AG10803 (cell line): ENCODE data around the gene MINDY4B.

ENCODE experiments used
- DNase-seq: peaks from one replicate; pipeline ENCODE4 v3.0.0; 2010; ENCODE audit warnings: low read depth
- H3K4me3 ChIP-seq: 2 replicates; pipeline ENCODE4 v1.5.1; 2011; ENCODE audit warnings: mild to moderate bottlenecking, low read length, control low read depth
- CTCF ChIP-seq: conservative IDR thresholded peaks from 2 replicates; pipeline ENCODE4 v1.5.1; 2011; ENCODE audit warnings: mild to moderate bottlenecking, low read length, control low read depth, inconsistent platforms

Gene MINDY4B

DNA sequence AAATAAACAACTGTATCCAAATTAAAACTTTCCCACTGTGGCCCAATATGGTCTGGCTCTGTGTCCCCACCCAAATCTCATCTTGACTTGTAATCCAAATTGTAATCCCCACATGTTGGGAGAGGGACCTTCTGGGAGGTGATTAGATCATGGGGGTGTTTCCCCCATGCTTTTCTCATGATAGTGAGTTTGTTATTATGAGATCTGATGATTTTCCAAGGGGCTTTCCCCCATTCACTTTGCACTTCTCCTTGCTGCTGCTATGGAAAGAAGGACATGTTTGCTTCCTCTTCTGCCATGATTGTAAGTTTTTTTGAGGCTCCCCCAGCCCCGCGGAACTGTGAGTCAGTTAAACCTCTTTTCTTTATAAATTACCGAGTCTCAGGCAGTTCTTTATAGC is 55.0 kb downstream of the MINDY4B start:
- TF ChIP-seq CTCF, result no peak
- no peak overlapping the region for H3K4me3 ChIP-seq
- DNase-seq, result no peak

- no peak for DNase-seq
- no peak for TF ChIP-seq CTCF
- H3K4me3 ChIP-seq, result no peak overlapping the region
These were observed 56.4 kb downstream of the MINDY4B start for GRCh38 chr3:150848864-150849263.

DNA sequence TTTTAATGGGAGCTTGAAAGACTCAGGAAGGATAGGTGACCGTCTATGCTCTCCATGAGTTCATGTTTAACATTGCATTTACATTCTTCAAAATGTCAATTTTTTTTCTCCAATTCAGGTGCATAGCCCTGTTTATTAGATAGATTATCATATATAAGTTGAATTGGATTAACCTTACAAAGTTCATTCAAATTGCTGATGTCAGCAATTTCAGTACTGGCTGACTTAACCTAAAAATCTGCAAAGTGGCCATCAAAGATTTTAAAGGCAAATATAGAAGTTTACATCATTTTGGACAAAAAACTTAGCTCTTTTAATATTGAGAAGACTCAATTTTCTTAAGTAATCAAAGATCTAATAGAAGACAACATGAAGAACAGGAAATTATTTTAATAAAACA is 57.8 kb downstream of the MINDY4B start:
- no peak for TF ChIP-seq CTCF
- no peak overlapping the region for H3K4me3 ChIP-seq
- DNase-seq, result no peak

DNA sequence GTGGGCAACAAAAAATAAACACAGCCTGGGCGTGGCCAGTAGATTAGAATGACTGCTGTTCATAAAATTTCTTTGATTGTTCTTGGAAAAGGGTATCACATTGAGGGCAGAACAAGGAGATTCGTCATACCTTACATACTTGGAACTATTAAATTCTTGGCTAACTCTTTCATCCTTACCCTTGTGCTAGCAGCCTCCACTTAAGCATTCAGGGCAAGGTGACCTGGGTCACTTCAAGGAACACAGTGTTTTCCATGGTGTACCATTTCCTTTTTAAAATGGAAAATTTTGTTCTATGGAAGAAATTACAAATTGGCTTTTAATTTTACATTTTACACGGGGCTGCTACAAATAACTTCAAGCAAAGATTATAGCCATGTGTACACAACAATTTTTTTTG is 60.8 kb downstream of the MINDY4B start:
- DNase-seq, result no peak
- H3K4me3 ChIP-seq, result no peak overlapping the region
- no peak for TF ChIP-seq CTCF

DNA sequence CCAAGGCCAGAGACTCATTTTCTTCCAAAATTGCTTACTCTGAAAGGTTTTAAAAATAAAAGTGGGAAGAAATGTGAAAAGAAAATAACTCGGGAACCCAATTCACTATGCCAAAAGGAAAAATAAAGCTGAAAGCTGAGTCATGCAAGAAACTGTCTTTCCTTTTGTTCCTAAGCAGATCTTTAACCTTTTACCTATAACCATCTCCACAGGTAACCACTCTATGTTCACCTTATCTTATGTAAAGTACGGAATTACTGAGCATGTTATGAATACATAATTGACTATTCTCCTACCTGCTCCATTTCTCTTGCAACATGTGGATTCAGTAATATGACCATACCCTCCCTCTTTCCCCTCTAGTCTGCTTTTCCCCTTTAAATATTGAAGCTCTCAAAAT is 62.0 kb downstream of the MINDY4B start:
- no peak for DNase-seq
- TF ChIP-seq CTCF, result no peak
- H3K4me3 ChIP-seq, result no peak overlapping the region

DNA sequence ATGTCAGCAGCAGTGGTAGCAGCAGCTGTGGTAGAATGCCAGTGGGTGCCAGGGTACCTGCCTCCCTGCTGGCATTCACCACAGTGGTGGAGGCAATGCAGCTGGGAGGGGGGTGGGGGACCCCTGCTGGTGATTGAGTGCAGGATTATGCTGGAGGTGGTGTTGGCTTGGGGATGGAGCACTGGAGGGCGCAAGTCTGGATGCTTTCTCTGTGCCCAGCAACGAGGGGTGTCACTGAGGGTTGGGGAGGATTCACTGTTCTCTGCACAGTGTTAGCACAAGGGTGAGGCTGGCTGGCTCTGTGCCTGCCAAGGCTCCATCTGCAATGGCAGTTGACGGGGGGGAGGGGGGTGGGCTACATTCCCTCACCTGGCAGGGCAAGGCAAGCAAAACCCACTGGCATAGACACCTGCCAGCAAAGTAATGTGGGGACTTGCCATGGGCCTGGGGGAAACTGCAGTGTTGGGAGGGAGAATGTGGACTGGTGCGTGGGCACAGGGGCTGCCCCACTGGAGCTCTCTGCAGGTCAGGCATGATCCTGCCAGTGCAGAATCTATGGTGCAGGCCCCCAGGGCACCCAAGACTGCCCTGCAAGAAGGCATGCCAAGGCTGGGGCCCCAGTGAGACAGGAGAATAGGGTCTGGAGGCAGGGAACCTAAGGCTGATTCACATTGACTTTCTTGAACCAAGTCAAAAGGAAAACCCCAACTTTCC is 64.3 kb downstream of the MINDY4B start:
- no peak for TF ChIP-seq CTCF
- DNase-seq, result no peak
- no peak overlapping the region for H3K4me3 ChIP-seq

GRCh38 chr3:150830745-150831144 is 74.5 kb downstream of the MINDY4B start:
- TF ChIP-seq CTCF, result no peak
- DNase-seq, result no peak

More at GRCh38 chr3:150830745-150831144, 74.5 kb downstream of the MINDY4B start:
- no peak overlapping the region for H3K4me3 ChIP-seq
